Measurements from ENCODE around the gene ZBED3.

DNA sequence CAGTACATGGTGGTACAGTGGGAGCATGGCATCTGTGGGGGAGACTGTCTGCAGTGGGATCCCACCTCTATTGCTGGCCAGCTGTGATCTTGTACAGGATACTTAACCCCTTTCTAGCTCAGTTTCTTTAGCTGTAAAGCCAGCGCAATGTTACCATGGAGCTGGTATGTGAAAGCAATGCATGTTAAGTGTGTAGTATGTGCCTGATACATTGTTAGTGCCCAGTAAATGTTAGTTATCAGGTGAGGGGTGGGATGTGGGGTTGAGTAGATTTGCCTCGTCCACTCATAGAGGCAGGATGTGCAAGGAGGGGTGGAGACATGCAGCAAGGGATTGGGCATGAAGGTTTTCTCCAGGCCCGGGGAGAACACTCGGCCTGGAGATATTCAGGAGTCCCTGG is 12.3 kb downstream of the ZBED3 start:
- TF ChIP-seq RARB (CRISPR knock-in tag; IDR thresholded peaks at IDR 0.05), result no peak
- TF ChIP-seq ZNF8 (CRISPR knock-in tag; IDR thresholded peaks at IDR 0.05), result no peak
- TF ChIP-seq, protein P1, sequence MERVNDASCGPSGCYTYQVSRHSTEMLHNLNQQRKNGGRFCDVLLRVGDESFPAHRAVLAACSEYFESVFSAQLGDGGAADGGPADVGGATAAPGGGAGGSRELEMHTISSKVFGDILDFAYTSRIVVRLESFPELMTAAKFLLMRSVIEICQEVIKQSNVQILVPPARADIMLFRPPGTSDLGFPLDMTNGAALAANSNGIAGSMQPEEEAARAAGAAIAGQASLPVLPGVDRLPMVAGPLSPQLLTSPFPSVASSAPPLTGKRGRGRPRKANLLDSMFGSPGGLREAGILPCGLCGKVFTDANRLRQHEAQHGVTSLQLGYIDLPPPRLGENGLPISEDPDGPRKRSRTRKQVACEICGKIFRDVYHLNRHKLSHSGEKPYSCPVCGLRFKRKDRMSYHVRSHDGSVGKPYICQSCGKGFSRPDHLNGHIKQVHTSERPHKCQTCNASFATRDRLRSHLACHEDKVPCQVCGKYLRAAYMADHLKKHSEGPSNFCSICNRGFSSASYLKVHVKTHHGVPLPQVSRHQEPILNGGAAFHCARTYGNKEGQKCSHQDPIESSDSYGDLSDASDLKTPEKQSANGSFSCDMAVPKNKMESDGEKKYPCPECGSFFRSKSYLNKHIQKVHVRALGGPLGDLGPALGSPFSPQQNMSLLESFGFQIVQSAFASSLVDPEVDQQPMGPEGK (CRISPR knock-in tag; IDR thresholded peaks at IDR 0.05; ENCODE audit: borderline replicate concordance), result no peak
- TF ChIP-seq CSRNP3 (CRISPR knock-in tag; IDR thresholded peaks at IDR 0.05), result no peak
